GM19452 (cell line): Measurements from ENCODE around the gene DMWD.

ENCODE experiments used
- ATAC-seq: cut with Tn5 transposase; IDR thresholded peaks from one replicate; pipeline ENCODE4 v1.9.1; 2021; ENCODE audit not compliant: unreplicated experiment

Gene DMWD

GRCh38 chr19:45770192-45771101 lies 22.2 kb downstream of the DMWD start:
- peak; percentile 50 for ATAC-seq

GRCh38 chr19:45769821-45770191 lies 22.8 kb downstream of the DMWD start:
- no peak for ATAC-seq

- ATAC-seq, result peak; percentile 52
These were observed 23.5 kb downstream of the DMWD start, which contains the start of gene SIX5 for GRCh38 chr19:45768984-45769782. Gene SIX5 (minus strand): TSS chr19:45769252. CDS start chr19:45768844, 408 bp downstream.

GRCh38 chr19:45768655-45768983 lies 24.0 kb downstream of the DMWD start:
- no peak for ATAC-seq

GRCh38 chr19:45767881-45768654 lies 24.6 kb downstream of the DMWD start:
- no peak for ATAC-seq

GRCh38 chr19:45767410-45767880 lies 25.2 kb downstream of the DMWD start:
- ATAC-seq, result no peak

- ATAC-seq, result no peak
These were observed 25.7 kb downstream of the DMWD start for GRCh38 chr19:45766869-45767346.

GRCh38 chr19:45766296-45766868 lies 26.3 kb downstream of the DMWD start:
- no peak for ATAC-seq

GRCh38 chr19:45765702-45766295 lies 26.8 kb downstream of the DMWD start:
- ATAC-seq, result no peak

- no peak for ATAC-seq
These were observed 27.5 kb downstream of the DMWD start for GRCh38 chr19:45764945-45765701.

GRCh38 chr19:45764475-45764874 lies 28.2 kb downstream of the DMWD start:
- no peak for ATAC-seq

- no peak for ATAC-seq
These were observed 28.9 kb downstream of the DMWD start for GRCh38 chr19:45763691-45764294.

- ATAC-seq, result no peak
These were observed 29.6 kb downstream of the DMWD start for GRCh38 chr19:45762870-45763631.

GRCh38 chr19:45761714-45762113 lies 30.9 kb downstream of the DMWD start:
- no peak for ATAC-seq

- no peak for ATAC-seq
These were observed 33.7 kb downstream of the DMWD start for GRCh38 chr19:45758921-45759320.

- ATAC-seq, result no peak
These were observed 35.0 kb downstream of the DMWD start for GRCh38 chr19:45757695-45758094.

GRCh38 chr19:45754323-45754722 lies 38.3 kb downstream of the DMWD start:
- no peak for ATAC-seq

- no peak for ATAC-seq
These were observed 39.1 kb downstream of the DMWD start for GRCh38 chr19:45753548-45753947.
